Esophagus muscularis mucosa (tissue), 3 donors: ENCODE data around the gene LXN.

ENCODE experiments used
- POLR2A ChIP-seq: fragments of 450-650 bp; IDR thresholded peaks from one replicate; pipeline ENCODE4 v1.6.1; 2017; ENCODE audit warnings: antibody characterized with exemption, moderate library complexity, mild to moderate bottlenecking, low read depth
- TF ChIP-seq, protein P1 (sequence below), 3 experiments: fragments of 200-600 bp in 2 of 3; fragments of 450-650 bp in 1 of 3; sonication (generic) in 2 of 3; IDR thresholded peaks; one replicate each; pipeline ENCODE4 v1.5.1; 2017 to 2019; ENCODE audit warnings: antibody characterized with exemption in 3 of 3, mild to moderate bottlenecking in 2 of 3, moderate library complexity in 1 of 3

DNA sequence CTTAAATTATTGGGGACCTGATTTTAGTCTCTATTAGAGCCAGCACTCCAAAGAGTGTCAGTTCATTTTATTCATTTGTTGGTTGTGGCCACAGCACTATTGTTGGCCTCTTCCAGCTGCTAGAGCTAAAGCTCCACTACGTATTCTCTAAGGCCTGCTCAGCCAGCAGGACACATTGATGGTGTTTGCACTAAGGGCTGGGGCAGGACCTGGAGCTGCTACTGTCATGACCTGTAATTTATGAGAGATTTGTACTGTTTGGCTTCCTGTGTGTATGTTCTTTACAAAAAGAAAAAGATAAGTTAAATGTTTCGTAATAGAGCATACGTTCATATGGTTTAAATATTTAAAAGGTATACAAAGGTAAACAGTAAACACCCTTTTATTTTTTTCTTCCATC lies 20.0 kb downstream of the LXN start:
- TF ChIP-seq, protein P1, sequence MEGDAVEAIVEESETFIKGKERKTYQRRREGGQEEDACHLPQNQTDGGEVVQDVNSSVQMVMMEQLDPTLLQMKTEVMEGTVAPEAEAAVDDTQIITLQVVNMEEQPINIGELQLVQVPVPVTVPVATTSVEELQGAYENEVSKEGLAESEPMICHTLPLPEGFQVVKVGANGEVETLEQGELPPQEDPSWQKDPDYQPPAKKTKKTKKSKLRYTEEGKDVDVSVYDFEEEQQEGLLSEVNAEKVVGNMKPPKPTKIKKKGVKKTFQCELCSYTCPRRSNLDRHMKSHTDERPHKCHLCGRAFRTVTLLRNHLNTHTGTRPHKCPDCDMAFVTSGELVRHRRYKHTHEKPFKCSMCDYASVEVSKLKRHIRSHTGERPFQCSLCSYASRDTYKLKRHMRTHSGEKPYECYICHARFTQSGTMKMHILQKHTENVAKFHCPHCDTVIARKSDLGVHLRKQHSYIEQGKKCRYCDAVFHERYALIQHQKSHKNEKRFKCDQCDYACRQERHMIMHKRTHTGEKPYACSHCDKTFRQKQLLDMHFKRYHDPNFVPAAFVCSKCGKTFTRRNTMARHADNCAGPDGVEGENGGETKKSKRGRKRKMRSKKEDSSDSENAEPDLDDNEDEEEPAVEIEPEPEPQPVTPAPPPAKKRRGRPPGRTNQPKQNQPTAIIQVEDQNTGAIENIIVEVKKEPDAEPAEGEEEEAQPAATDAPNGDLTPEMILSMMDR (IDR thresholded peaks at IDR 0.05) = no peak
- TF ChIP-seq POLR2A = no peak
